Ureter (tissue), 1 donor: Measurements from ENCODE around the gene GANC. TPM values are rescaled to one million over a fixed set of nuclear protein-coding genes. Genes with fewer than 3 reads are reported as not detected.
"Not testable (repeated sequence)": the region's sequence is repeated elsewhere in the genome, so short reads cannot be mapped to it uniquely, and the experiment has no call there.

Source experiments
- DNase-seq: peaks from one replicate; pipeline ENCODE4 v3.0.0-alpha.2; 2020; ENCODE audit warnings: low spot score
- total RNA-seq: library from RNA; stranded (reverse); gene quantifications from one replicate; pipeline ENCODE4 v1.2.4, GENCODE V29; 2023
- donor health status: DM: yes; HTN: yes; CAD: no.

GANC gene
- total RNA-seq, 1 donor from 2014 or later, result 47.0 TPM

- DNase-seq, result no peak
Observed at GRCh38 chr15:42282926-42283325, 9.9 kb downstream of the GANC start.

GRCh38 chr15:42283671-42284070 is 10.7 kb downstream of the GANC start:
- no peak for DNase-seq

- no peak for DNase-seq
Observed at GRCh38 chr15:42284551-42284950, 11.6 kb downstream of the GANC start.

- DNase-seq, result no peak
Observed at GRCh38 chr15:42285034-42285433, 12.0 kb downstream of the GANC start.

GRCh38 chr15:42286445-42287029 is 13.5 kb downstream of the GANC start:
- DNase-seq, result no peak

- DNase-seq, result no peak
Observed at GRCh38 chr15:42287931-42288330, 14.9 kb downstream of the GANC start.

- no peak for DNase-seq
Observed at GRCh38 chr15:42289166-42289565, 16.2 kb downstream of the GANC start.

GRCh38 chr15:42301004-42301403 is 28.0 kb downstream of the GANC start:
- not testable (repeated sequence) for DNase-seq

GRCh38 chr15:42306681-42307080 is 33.7 kb downstream of the GANC start:
- DNase-seq, result no peak

- DNase-seq, result no peak
Observed at GRCh38 chr15:42313463-42313862, 40.5 kb downstream of the GANC start.

- DNase-seq, result no peak
Observed at GRCh38 chr15:42314818-42315217, 41.8 kb downstream of the GANC start.

GRCh38 chr15:42315521-42315920 is 42.5 kb downstream of the GANC start:
- DNase-seq, result no peak

GRCh38 chr15:42316282-42316805 is 43.3 kb downstream of the GANC start:
- DNase-seq, result not testable (repeated sequence)

- DNase-seq, result no peak
Observed at GRCh38 chr15:42319206-42319605, 46.2 kb downstream of the GANC start.

GRCh38 chr15:42324308-42324707 is 51.3 kb downstream of the GANC start:
- no peak for DNase-seq

GRCh38 chr15:42329161-42329560 is 56.2 kb downstream of the GANC start:
- DNase-seq, result no peak

GRCh38 chr15:42329992-42330391 is 57.0 kb downstream of the GANC start:
- no peak for DNase-seq

GRCh38 chr15:42331235-42331634 is 58.2 kb downstream of the GANC start:
- no peak for DNase-seq

- DNase-seq, result no peak
Observed at GRCh38 chr15:42332331-42332730, 59.3 kb downstream of the GANC start.

GRCh38 chr15:42335074-42335473 is 62.1 kb downstream of the GANC start:
- no peak for DNase-seq

- not testable (repeated sequence) for DNase-seq
Observed at GRCh38 chr15:42336650-42337049, 63.6 kb downstream of the GANC start.

GRCh38 chr15:42337104-42337503 is 64.1 kb downstream of the GANC start:
- DNase-seq, result not testable (repeated sequence)

GRCh38 chr15:42338500-42338899 is 65.5 kb downstream of the GANC start:
- no peak for DNase-seq

- DNase-seq, result no peak
Observed at GRCh38 chr15:42343596-42344232, 70.7 kb downstream of the GANC start.
